Stimulated activated CD4-positive, alpha-beta T cell treated with anti-CD3 and anti-CD28 coated beads, Interleukin-2, amount 100 ng/mL, for 24 hours (primary cell): ENCODE results near the gene OR9I1.

Source experiments
- DNase-seq, 2 donors: peaks; one replicate each; pipeline ENCODE4 v3.0.0-alpha.2; 2020

The OR9I1 gene, protein sequence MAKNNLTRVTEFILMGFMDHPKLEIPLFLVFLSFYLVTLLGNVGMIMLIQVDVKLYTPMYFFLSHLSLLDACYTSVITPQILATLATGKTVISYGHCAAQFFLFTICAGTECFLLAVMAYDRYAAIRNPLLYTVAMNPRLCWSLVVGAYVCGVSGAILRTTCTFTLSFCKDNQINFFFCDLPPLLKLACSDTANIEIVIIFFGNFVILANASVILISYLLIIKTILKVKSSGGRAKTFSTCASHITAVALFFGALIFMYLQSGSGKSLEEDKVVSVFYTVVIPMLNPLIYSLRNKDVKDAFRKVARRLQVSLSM

DNA sequence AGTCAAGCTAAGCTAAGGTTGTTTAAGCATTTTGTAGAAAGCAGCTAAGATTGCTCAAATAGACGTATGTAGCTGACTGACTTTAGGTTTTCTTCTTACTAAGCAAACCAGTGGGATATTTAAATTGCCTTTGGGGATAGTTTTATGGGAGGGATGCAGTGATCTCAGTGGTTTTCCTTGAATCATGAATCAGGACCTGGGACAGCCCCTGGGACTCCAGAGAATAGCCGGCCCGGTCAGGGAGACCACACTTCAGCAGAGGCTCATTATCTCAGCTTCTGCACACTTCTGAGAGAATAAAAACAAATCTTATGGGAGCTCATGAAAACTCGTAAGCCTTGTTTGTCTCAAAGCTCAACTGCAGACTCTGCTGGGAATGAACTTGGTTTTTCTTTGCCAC, at the start of gene OR9I1:
Gene OR9I1, minus strand, starts transcription at position 62 of the 400 bp plus-strand sequence. CDS start 6,086 bp downstream, outside the sequence.
- DNase-seq, result no peak

DNA sequence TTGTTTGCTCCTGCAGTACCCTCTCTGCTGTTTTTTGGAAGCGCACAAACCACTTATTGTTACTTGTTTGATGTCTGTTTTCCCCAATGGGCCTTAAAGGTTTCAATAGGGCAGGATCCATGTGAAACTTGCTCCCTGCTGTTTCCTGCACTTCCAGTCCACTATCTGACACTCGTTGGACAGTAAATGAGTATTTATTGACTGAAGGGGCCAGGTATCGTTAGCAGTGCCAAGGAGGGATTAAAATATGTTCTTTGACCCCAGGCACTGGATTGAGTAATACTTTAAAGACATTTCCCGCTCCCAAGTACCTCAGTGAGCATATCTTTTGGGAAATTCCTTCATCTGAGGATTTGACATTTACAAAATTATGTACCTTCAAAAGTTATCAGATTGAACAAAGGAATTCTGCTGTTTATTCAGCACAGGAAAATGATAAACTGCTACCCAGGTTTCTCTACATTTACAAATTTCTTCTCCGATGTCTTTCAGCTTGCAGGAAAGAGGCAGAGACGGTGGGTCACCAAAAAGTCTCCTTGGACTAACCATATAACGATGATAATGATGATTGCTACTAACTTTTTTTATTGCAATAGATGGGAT, 40.3 kb upstream of the OR9I1 start:
- no peak for DNase-seq

DNA sequence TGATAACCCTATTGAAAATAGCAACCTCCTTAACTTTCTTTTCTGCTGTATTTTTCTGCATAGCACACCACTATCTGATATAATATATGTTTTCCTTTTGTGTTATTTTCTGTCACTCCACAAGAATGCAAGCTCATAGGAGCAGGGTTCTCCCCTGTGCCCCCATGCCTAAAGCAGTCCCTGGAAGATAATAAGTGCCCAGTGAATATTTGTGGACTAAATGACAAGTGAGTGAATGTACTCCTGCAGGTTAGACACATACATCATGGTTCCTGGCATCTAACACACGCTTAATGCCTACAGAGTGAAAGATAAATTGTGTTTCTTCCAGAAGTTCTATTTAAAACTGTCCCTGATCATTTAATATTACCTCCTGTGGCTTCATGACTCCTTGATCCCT, 39.7 kb upstream of the OR9I1 start:
- no peak for DNase-seq

DNA sequence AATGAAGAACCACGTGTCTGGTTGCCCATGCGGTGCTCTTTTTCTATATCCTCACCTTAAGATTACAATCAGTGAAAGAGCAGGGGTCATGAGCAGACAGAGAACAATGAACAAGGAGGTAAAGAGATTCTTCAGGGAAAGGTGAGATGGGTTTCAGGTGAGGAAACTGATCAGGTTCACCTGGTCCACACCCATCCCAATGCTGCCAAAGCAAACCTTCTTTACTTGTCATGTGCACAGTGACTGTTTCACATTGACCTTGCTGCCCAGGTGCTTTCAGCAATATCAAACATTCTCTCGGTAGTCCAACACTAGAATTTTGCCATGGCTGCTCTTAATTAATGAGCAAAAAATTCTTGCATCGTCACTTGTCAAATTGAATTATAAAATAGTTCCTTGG, 39.1 kb upstream of the OR9I1 start:
- DNase-seq, result no peak

DNA sequence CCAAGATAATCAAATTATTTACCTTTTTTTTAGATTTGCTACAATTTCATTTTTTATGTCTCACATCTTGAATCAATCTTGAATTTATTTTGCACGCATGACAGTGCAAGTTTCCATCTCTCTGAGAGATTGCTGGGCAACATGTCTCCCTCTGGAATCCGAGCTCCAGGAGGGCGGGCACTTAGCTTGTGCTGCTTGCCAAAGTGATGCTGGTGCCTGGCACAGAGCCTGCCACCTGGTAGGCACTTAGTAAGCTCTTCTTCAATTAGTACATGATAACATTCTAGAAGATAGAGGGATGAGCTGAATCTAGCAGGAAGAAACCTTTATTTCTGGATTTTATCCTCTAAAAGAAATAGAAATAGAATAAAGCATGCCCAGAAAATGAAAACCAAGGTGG, 27.5 kb upstream of the OR9I1 start:
- no peak for DNase-seq

DNA sequence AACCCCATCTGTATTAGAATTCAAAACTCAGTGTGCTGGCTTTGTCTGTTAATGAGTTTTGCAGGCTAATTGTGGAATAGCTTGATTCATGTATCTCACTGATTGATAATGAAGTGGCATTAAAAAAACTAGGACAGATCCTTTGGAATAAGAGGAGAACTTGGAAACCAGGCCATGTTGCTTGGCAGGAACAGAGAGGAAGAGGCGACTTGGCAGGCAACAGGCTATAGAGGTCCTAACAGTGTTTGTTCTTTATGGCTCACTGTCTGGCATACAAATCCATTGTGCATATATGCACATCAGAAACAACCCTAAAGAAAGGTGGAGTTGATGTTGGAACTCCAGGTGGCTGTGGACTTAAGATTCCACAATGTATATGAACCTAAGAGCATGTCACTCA, 17.4 kb upstream of the OR9I1 start:
- DNase-seq, result no peak

DNA sequence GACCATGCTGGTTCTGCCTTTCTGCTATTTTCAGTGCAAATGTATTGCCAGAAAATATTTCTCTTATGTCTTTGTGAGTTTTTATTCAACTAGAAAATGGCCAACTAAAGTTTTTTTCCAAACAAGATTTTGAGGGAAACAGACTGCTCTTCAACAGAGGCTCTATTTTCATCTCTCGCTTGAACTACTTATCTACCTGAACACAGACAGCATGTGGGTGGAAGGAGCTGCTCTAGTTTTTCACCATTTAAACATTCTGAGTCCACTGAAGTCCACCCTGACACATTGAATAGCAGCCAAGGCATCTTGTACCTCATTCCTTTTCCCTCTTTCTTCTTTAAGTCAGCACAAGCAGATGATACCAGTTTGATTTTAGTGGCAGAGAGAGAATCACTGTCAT, 9.8 kb upstream of the OR9I1 start:
- DNase-seq, result no peak

DNA sequence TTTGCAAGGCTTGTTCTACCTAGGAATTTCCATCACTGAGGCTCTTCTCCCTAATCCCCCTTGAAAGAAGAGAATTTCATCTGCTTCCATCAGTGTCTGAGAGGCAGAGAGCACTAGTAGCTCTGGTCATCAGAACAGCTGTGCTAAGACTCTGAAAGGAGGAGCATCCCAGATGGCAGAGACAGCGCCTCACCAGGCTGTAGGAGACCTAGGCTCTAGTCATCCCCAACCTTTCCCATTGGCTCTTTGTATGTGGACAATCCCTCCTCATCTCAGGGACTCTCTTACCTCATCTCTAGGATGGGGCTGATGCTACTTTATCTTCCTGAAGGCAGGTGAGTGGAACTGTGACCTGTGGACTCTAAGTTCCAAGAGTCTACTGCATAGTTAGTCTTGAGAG, 8.8 kb upstream of the OR9I1 start:
- DNase-seq, result no peak

DNA sequence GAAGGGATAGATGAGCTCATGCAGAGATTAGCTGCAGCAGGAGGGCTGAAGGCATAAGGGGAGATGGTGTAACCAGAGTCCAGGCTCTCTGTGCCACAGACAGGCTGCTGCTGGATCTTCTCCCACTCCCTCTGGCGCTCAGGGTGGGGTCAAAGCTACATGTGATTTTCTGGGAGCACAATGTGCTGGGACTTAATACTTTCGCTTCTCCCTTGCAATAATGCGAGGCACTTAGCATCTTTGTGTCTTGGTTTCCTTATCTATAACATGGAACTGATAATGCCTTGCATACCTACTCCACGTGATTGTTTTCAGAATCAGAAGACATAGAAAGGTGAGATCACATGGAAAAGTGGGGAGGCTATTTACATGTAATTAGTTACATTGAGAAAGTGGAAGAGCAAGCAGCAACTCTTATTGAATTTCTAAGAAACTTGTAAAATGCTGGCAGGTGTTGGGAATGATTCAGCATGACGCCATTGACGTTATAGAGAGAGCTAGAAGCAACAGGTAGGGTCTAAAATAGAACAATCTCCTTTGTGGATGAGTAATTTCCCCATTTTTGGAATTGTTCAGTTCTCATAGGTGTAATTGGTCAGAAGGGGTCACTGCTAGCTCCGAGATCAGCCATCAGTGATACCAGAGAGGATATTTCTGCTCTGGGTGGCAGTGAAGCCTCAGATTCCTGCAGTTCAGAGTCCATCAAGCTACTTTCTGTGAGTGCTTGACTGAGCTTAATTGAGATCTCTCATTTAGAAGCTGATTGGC, 8.2 kb upstream of the OR9I1 start:
- DNase-seq, result no peak

DNA sequence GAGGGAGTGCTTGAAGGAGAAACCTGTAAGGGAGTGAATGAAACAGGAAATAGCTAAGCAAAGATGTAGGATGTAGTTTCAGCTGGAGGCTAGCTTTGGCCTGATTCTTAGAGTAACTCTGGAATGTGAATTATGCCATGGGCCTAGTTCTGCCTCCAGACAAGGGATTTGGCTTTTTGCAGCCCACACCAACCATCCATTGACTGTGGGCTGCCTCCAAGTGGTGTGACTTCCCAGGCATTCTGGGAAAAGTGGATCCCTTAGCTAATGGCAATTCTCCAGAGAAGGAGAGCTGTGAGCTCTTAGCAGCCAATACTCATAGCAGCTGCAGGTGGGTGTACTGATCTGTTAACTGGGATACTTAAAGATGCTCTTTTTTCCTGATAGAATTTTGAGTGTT, 2.0 kb upstream of the OR9I1 start:
- DNase-seq, result no peak

DNA sequence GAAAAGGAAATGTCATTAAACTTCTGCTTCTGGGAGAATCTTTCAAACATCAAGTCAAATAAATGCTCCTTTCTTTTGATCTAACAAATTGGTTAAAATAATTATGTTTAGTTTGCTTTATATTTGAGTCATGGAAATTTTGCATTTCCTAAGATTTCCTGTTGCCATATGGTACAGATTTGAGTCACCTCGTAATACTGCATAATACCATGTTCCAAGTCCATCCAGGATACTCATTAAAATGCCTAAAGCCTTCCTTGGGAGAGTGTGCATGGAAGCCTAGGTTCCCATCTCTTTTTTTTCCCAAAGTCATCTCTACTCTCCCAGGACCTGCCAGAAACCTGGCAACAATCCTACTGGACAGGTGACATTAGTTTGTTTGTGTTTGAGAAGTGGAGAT, 4.2 kb downstream of the OR9I1 start:
- DNase-seq, result no peak

DNA sequence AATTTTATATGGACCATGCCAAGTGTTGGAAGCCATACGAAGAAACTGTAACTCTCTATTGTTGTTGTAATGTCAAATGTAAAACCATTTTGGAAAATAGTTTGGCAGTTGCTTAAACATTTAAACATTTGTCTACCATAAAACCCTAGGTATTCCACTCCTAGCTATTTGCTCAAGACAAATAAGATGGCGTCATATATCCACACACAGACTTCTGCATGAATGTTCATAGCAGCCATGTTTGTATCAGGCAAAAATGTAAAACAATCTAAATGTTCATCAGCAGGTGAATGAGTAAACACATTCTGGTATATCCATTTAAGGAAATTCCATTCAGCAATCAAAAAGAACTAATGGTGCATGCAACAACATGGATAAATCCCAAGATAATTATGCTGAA, 27.9 kb downstream of the OR9I1 start:
- DNase-seq, result no peak

DNA sequence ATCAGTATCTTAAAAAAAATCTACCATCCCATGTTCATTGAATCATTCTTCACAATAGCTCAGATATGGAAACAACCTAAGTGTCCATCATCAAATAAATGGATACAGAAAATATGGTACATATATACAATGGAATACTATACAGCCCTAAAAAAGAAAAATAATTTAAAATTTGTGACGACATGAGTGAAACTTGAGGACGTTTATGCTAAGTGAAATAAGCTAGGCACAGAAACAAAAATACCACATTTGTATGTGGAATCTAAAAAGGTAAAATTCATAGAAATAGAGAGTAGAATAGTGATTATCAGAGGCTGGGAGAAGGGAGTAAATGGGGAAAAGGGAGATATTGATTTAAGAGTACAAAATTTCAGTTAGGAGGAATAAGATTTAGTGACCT, 38.8 kb downstream of the OR9I1 start:
- DNase-seq, result no peak

DNA sequence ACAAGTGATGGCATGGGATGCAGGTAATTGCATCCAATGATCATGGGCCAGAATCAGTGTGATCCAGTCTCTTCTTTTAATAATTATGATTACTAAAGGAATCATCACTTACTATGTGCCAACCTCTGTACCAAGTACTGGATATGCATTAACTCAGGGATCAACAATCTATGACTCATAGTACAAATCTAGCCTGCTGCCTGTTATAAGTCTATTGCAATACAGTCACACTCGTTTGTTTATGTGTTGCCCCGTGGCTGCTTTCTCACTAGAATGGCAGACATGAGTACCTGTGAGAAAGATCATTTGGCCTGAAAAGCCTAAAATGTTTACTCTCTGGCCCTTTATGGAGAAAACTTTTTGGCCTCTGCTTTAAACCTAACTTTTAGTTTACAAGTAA, 49.5 kb downstream of the OR9I1 start:
- no peak for DNase-seq

DNA sequence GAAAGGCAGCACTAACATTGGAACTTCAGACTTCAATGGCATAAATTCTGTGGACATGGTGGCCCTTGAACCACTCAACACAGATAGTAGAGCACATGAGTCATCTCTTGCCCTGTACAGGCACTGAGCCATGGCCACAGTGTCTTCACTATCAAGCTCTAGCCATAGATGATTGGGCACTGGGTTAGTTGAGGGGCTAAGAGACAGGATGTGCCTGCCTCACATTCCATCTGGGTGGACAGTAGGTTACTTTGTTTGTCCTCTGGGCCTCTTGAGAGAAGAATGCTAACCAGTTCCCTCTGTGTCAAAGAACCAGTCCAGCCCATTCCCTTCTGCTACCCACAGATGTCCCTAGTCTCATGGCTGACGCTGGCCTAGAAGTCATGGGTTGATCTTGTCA, 54.7 kb downstream of the OR9I1 start:
- no peak for DNase-seq

DNA sequence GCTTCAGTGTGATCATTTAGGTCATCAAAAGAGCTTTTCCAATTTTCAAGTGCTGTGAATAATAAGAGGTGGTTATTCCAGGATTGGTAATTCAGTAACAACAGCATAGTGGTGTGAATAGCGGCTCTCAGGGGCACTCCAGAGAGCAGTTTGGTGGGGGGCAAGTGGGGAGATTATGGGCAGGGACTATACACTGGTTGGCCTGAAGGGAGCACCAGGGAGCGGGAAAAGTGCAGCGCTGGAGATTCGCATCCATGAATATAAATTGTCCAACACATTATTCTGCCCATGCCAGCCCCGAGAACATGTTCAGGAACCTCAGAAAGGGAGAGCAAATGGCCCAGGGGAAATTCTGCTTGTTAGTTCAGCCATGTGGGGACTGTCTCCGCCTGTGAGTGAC, 56.7 kb downstream of the OR9I1 start:
- no peak for DNase-seq

DNA sequence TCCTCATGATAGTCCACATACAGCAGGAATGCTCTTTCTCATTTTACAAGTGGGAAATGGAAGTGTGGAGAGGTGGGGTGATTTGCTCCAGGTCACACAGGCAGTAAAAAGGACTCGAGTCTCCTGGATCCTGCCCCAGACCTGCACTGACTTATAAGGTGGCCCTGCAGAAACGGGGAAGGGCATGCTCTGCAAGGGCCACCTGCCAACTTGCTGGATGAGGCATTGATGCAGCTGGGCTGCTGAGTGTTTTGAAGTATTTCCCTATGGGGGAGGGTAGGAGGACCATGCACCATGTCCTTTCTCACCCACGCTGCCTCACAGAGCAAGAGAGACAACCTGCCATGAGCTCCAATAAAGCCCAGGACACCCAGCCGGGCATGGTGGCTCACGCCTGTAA, 57.6 kb downstream of the OR9I1 start:
- DNase-seq, result no peak
